ENCODE measurements around the gene SNX24. TPM values are rescaled to one million over a fixed set of nuclear protein-coding genes. Genes with fewer than 3 reads are reported as not detected.

Gene SNX24
- total and polyA plus RNA-seq, 9 of the 15 experiments (the other 6 are each of a cell fraction or from before 2014, with no cell fraction given) = 5.3 to 10.1 (median 7.9) TPM

- TF ChIP-seq PRDM10 (IDR thresholded peaks at IDR 0.05; ENCODE audit: partially characterized antibody) (no peak), ARID4B (CRISPR knock-in tag; IDR thresholded peaks at IDR 0.05) (no peak), CXXC5 (CRISPR knock-in tag; IDR thresholded peaks at IDR 0.05) (no peak)
- TF ChIP-seq, protein P1, sequence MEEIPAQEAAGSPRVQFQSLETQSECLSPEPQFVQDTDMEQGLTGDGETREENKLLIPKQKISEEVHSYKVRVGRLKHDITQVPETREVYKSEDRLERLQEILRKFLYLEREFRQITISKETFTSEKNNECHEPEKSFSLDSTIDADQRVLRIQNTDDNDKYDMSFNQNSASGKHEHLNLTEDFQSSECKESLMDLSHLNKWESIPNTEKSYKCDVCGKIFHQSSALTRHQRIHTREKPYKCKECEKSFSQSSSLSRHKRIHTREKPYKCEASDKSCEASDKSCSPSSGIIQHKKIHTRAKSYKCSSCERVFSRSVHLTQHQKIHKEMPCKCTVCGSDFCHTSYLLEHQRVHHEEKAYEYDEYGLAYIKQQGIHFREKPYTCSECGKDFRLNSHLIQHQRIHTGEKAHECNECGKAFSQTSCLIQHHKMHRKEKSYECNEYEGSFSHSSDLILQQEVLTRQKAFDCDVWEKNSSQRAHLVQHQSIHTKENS (CRISPR knock-in tag; IDR thresholded peaks at IDR 0.05) = no peak
These were observed 74.6 kb downstream of the SNX24 start (continued) for GRCh38 chr5:122919969-122920368.
